Measurements from ENCODE around the gene TCTN1.
"Not testable (repeated sequence)": the region's sequence is repeated elsewhere in the genome, so short reads cannot be mapped to it uniquely, and the experiment has no call there.

DNA sequence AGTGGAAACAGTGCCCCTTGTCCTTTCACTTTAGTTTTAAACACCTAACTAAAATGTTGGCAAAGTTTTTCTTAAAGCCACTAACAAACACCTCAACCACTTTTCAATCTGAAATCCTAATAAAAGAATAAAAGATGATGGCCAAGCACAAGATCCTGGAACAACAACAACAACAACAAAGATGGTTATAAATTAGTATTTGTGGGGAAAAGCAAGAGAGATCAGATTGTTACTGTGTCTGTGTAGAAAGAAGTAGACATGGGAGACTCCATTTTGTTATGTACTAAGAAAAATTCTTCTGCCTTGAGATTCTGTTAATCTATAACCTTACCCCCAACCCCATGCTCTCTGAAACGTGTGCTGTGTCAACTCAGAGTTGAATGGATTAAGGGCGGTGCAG, 44.1 kb upstream of the TCTN1 start:
- TF ChIP-seq TAF1, POLR2A, POLR2AphosphoS5, SPI1 (IDR thresholded peaks at IDR 0.05; ENCODE audit: low read depth, low read length): not testable (repeated sequence)

Data from GM12891 (cell line).